ENCODE measurements around the gene POLN.

Gene POLN

DNA sequence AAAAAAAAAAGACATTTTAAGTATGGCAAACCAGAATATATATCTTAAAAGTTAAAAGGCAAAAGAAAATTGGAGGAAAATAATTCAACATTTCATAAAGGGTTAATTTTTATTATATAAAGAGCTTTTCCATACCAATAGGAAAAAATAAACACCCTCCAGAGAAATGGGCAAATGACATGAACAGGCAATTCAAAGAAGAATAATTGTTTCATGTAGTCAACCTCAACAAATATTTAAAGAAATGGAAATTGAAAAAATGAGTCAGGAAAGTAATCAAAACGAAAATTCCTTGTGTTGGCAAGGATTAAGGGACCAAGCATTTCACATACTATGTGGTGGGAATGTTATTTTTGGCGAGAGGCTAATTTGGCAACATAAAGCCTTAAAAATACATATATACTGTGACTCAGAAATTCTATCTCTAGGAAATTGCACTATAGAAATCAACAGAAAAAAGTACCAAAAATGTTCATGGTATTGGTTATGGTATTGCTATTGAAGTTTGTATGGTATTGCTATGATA is 87.6 kb downstream of the POLN start:
- no peak for DNase-seq

DNA sequence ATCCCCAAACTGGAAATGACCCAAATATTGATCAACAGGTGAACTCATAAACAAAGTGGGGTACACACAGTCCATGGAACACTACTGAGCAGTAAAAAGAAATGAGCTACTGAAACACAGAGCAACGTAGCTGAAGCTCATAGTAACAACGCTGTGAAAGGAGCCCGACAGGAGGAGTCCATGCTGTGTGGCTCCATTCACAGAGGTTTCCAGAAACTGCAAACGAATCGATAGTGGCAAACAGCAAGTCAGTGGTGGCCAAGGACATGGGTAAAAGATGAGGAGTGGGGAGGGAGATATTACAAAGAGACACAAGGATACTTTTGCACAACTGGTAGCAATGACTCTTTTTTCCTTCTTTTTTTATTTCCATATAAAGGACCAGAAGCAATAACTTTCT is 90.4 kb downstream of the POLN start:
- DNase-seq = no peak

DNA sequence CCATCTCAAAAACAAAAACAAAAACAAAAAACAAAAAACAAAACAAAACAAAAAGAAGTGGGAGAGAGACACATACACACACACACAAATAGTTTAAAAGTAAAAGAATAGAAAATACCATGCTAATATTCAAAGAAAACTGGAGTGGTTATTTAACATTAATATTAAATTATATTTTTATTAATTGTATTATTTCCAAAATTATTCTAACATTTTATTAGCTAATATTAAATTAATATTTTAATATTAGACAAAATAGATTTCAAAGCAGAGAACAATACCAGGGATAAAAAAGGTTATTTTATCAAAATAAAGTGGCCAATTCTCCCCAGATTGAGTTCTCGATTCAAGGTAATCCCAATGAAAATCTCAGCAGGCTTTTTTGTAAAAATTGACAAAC is 91.8 kb downstream of the POLN start:
- DNase-seq = no peak

DNA sequence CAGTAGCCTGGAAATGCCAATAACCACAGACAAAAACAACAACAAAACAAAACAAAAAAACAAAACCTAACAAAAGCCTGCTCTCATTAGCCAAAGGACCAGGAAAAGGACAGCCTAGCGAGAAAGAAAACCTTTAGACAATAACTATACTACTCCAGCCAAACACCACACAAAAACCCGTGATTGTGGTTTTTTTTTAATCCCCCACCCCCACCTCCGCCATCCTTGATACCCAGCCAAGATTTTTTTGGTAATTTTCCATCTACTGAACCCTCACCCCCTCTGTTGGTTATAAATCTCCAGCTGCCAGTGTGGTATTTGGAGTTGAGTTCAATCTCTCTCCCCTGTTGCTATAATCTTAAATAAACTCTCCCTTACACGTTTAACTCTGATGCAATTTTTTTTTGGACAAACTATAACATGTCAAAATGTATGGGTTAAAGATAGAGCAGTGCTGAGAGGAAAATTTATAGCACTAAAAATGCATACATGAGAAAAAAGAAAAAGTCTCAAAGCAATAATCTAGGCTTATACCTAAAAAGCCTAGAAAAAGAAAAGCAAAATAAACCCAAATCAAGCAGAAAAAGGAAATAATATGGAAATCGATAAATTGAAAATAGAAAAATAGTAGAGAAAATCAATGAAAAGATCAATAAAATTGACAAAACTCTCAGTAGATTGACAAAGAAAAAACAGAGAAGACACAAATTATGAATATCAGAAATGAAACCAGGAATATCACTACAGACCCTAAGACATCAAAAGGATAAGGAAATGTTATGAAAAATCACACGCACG is 99.1 kb downstream of the POLN start:
- no peak for DNase-seq

DNA sequence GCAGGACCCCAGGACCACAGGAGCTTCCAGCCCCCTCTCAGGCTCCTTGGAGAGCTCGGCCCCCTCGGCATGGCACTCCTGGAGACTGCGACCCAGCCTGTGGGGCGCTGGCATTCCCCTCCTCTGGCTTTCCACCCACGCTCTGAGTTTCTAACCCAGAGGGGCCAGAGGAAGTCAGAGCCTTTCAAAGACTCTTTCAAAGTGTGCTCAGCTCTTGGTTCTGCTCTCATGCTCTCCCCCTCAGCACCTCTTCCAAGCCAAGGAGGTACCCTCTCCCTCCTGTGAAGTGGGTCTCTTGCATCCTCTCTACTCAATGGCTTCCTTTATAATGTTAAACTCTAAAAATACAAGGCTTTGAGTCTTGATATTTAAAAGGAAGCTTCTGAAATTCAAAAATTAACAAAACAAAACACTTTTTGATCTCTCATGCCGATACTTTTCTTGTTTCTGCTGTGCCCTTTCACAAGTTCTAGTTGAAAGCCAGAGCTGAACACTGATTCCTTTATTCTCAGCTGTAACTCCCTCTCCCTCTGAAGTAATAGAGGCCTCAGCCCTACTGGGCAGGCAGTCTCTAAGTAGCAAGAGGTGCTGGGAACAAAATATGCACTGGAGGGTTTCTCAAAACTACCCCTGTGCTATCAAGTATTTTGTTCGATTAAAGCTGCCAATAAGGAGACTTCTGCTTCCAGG is 100.0 kb downstream of the POLN start:
- no peak for DNase-seq

DNA sequence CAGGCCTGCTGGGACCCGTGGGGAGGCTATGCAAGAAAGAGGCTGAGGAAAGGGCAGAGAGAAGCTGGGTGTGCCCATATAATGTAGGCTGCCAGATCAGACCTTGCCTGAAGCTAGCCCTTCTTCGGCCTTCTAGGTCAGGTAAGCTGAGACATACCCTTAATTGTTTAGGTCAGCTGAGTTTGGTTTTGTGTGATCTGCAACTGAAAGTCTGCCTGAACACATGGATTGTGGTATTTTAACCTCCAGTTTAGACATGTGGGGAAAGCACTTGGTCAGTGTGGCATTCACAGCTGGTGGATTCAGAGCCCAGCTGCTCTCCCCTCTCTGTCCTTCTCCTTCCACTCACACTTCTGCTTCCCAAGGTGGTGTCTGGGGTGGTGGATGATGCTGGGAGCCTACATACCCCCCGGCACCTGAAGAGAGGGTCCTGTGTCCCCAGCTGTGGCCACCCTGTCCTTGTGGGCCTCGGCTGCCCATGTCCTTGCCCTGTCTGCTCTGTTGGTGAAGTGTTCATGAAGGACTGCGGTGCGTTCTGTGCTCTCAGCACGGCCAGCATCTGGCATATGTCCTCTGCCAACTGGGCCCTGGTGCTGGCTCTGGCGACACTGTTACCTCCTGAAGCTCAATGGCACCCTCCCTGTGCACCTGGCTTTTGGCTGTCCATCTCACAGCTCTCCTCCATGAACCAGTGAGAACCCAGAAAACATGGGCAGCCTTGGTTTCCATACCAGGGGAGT is 100.7 kb downstream of the POLN start:
- no peak for DNase-seq

DNA sequence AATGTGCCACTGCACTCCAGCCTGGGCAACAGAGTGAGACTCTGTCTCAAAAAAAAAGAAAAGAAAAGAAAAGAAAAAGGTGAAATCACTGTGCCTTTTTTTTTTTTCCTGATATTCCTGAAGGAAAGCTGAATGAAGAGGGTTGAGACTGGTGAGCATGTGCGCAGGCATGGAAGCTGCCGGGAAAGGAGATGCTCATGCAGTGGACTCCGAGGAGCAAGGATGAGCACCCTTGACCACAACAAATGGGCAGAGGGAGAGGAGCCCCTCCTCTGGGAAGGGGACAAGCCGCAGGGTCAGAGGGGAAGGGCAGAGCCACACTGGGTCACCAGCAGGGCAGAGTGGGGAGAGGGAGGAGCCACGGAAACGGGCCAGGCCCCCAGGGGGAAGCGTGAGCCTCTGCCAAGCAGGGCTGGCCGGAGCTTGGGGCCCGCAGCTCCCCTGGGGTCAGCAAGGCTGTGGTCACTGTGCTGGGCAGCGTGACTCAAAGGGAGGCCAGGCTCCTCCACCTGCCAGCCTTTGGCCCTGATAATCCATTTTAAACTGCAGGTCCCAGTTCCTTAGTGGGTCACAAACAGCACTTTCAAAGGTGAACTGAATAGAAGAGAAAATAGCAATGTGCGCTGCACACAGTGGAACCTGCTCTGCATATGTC is 102.9 kb downstream of the POLN start:
- no peak for DNase-seq

DNA sequence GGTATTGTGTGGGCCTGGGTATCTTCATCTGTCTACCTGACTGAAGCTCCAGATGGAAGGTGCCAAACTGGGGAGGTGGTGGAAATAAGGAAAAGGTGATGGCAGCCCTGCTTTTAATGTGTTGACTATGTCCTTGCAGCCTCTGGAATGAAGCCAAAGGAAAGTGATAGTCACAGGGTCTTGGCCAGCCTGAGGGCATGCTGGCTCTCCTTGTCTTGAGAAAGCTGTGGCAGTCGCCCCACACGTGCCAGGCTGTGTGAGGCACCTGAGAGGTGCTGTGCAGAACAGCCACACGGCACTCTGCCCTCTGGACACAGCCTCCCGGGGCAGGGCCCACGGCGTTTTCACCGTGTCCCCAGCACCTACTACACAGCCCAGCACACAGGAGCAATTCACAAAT is 105.2 kb downstream of the POLN start:
- no peak for DNase-seq

DNA sequence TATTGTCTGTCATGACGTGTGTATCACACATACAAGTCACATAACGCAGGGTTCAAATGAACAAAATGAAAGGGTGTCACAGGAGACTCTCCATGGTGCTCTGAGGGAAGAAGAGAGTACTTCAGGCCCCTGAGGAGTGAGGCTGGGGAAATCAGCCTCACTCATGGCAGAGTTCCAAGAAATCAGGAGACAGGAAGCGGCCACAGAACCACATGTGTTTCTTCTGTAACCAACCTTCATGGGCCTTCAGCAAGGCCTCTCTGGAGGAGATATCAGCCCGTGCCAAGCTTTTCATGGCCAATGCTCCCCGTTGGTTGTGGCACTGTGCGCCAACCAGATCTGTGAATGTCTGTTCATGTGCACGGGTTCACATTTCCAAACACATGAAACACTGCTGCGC is 106.8 kb downstream of the POLN start:
- no peak for DNase-seq

DNA sequence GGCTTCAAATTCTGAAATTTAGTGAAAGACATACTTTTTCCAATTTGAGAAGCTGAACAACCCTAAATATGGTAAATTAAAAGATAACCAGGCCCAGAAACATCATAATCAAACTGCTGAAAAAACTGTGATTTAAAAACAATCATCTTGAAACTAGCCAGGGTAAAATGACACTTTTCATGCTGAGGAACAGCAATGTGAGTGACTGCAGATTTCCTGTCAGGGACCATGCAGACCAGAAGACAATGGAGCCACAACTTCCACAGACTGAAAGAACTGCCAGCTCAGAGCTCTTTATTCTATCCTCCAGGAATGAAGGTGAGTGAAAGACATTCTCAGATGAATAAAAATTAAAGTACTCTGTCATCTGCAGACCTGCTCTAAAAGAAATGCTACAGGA is 109.5 kb downstream of the POLN start:
- DNase-seq = no peak

DNA sequence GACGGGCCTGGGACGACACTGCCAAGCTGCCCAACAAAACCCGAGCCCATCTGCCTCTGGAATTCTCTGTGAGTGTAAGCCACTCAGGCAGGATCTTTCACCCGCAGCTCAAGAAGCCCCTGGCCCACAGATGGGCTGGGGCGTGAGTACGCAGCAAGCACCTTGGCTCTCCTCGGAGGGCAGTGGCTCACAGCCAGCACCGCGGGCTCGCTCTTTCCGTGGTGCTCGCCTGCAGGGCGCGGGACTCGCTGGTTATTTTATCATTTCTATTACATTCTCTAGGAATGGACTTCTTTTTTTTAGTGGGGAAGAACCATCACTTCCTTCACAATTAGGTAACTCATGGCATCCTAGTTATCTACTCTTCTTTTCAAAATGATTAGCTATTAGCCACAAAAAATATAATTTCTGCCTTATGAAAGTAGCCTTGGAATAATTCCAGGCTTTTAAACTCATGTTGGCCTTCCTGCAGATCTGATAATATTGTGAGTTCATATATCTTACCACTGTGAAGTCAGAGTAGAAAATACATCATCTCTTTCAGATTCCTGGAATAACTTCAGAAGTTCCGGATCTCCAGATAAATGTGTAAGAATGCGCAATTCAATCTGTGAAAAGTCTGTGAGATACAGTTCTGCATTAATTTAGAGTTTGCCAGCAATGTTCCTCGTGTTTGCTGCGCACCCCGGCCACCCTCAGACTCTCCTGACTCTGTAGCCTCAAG is 114.2 kb downstream of the POLN start:
- no peak for DNase-seq

DNA sequence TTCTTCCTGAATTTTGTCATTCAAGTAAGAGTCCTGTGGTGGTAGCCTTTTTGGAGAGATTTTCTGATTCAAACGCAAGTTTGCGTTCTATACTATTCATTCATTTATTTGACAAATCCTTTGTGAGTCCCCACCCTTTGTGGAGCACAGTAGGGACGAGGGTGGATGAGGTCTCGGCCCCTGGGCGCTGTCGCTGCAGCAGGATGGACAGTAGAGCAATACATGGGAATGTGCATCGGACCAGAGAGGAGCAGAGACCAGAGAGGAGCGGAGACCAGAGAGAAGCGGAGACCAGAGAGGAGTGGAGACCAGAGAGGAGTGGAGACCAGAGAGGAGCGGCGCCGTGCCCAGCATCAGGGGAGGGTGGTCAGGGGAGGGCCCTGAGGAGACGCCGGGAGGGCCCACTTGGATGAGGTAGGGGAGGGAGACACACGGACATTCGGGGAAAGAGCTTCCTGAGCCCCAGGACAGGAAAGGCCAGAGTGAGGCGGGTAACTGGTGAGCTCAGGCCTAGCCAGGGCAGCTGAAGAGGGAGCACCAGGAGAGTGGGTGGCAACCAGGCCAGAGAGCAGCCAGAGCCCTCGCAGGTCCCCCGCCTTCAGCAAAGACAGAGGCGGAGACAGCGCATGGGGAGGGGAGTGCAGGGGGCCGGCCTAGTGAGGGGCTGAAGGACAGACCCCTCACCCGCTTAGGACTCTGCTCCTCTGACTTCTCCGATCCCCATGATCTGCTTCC is 115.4 kb downstream of the POLN start:
- no peak for DNase-seq

DNA sequence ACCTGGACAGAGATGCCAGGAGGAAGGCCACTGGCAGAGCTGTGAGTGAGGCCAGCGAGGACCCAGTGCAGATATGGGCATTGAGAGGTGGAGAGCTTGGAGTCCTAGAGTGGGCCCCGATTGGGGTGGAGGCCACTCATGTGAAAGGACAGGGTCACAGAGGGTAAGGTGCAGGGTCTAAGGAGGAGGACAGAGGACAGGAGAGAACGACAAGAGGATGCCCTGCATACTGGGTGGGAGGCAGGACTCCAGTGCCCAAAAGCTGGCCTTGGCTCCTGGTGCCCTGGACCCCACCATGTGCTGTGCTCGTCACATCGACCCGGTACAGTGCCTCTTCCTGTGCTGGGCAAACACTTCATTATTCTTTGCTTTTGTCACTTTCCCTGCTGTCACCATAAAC is 116.1 kb downstream of the POLN start:
- no peak for DNase-seq

DNA sequence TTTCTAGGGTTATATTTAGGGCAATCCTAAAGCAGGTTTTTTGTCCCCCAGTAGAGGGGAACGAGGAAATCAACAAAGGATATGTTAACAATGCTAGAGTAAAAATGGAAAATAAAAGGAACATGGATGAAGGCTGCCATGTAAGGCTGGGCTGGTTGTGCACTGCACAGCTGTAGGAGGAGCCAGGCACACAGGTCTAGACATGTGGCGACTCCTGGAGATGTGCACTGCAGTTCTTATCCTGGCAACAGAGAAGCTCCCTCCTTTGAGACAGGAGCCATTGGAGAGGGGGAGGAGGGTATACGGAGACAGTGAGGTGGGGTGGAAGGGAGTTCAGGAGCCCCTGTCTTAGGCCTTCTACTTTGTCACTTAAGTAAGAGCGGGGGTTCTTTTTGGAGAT is 116.9 kb downstream of the POLN start:
- no peak for DNase-seq

DNA sequence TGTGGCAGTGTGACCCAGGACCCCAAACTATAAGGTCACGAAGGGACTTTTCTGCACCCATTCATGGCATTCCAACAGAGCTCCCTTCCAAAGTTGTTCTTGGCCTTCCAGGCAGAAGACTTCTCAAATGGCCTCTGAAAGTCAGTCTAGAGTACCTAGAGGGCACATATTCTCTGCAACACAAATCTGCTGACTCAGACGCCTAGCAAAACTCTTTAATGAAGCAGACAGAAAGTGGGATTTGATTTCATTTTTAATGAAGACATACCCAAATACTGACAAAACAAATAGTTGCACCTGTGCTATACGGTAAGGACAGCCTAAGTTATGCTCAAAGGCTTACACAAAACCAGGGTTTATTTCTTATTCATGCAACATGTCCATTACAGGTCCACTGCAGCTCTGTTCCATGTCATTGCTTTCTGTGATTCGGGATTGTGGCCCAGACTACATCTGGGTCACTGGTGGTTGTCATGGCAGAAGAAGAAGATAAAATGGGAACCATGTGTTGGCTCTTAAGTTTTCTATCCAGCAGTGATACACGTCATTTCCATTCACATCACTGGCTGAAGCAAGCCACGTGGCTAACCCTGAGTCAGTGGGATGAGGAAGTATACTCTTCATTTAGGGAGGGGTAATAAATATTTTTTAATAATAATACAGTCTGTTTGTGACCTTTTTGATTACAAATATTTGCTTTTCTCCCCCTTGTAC is 125.1 kb downstream of the POLN start:
- no peak for DNase-seq

DNA sequence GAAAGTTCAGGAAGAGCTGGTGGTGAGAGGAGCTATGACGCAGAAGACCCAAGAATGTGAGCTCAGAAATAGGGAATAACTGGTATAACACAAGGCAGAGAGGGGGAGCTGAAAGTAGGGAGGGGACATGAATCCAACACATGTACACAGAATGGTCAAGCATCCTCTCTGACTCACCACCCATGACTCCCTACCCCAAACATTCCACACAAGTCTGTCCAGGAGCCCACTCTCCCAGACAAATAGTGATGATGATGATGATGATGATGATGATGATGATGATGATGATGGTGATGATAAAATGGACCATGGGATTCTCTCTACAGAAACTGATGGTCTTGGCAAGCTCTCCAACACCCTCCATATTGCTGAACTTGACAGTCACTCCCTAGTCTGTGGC is 136.4 kb downstream of the POLN start:
- peak; percentile 37 for DNase-seq

DNA sequence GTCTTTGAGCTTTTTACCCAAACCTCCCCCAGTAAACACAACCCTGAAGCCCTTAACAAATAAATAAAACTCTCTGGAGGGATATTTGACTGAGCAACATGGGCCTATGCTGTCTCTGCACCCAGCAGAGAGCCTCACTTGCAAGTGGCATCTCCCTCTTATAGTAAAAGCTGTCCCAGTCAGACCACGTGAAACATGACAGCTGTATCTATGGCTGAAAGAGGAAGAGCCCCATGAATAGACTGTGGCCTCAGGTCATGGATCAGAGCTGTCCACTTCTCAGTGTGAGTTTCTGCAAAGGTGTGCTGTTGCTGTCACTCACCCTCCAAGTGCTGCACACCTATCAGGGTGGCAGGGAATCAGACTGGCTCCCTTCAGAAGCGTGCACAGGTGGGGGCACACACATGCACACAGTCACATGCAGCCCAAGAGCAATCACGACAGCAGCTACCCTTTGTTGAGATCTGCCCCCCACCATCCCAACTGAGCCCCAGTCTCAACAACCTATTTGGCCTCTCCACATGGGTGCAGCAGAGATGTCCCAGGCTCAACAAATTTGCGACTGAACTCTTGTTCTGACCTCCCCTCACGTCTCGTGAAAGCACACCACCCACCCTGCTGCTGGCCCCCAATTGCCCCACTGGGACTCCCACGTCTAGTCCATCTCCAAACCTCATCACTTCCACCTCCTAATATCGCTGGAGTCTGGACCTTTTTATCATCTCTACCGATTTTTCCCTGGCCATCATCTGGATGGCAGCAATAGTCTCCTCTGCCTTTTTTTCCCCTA is 137.2 kb downstream of the POLN start:
- DNase-seq = no peak

DNA sequence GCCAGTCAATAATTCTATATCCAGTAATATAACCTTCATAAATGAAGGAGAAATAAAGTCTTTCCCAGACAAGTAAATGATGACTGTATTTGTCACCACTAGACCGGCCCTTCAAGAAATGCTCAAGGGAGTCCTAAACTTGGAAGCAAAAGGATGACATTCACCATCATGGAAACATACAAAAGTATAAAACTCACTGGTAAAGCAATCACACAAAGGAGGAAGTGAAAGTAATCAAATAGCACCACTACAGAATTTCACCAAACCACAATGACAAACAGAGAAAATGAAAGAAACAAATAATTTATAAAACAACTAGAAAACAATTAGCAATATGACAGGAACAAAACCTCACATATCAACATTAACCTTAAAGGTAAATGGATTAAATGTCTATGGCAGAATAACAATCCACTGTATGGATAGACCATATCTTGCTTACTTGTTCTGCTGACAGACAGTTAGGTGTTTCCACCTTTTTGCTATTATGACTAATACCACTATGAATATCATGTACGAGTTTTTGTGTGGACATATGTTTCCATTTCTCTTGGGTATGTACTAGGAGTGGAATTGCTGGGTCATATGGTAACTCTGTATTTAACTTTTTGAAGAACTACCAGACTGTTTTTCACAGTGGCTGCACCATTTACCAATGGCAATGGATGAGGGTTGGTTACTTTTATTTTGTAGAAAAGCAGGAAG is 137.9 kb downstream of the POLN start:
- no peak for DNase-seq

DNA sequence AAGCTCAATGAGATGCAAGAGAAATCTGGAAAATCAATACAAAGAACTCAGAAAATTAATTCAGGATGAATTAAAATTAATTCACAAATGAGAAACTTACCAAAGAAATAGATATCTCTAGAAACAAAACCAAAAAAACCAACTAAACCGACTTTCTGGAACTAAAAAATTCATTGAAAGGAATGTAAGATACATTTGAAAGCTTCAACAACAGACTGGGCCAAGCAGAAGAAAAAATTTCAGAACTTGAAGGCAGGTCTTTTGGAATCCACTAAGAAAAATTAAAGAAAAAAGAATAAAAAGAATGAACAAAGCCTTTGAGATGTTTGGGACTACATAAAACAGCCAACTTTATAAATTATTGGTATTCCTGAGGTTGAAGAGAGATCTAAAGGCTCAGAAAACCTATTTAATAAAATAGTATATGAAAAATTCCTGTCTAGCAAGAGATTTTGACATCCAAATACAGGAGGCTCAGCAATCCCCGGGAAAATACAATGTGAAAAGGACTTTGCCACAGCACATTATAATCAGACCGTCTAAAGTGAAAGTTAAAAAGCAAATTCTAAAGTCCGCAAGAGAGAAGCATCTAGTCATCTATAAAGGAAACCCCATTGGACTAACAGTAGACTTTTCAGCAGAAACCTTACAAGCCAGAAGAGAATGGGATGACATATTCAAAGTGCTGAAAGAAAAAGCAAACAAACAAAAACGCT is 138.6 kb downstream of the POLN start:
- DNase-seq = no peak

Data from T1000 (cell line).